T-helper 1 cell treated with Interleukin-12 subunit alpha and Interleukin-12 subunit beta and Interleukin-4 antibody, amounts not matched to agents 30 ng/mL and 1 ng/mL, for 36 hours (primary cell): ENCODE measurements around the gene RBAK. TPM values are rescaled to one million over a fixed set of nuclear protein-coding genes. Genes with fewer than 3 reads are reported as not detected.
"Not testable (repeated sequence)": the region's sequence is repeated elsewhere in the genome, so short reads cannot be mapped to it uniquely, and the experiment has no call there.

Experiments used
- intact Hi-C: fragments of 100-400 bp; cut with micrococcal nuclease; formaldehyde crosslinking; loops from one replicate; pipeline ENCODE4 v1.15.1; 2024
- total RNA-seq: library from RNA; stranded (reverse); gene quantifications from 2 replicates; pipeline ENCODE4 v1.2.3, GENCODE V29; 2022

Gene RBAK
- 14.3 and 14.4 TPM in 2 replicates for total RNA-seq

DNA sequence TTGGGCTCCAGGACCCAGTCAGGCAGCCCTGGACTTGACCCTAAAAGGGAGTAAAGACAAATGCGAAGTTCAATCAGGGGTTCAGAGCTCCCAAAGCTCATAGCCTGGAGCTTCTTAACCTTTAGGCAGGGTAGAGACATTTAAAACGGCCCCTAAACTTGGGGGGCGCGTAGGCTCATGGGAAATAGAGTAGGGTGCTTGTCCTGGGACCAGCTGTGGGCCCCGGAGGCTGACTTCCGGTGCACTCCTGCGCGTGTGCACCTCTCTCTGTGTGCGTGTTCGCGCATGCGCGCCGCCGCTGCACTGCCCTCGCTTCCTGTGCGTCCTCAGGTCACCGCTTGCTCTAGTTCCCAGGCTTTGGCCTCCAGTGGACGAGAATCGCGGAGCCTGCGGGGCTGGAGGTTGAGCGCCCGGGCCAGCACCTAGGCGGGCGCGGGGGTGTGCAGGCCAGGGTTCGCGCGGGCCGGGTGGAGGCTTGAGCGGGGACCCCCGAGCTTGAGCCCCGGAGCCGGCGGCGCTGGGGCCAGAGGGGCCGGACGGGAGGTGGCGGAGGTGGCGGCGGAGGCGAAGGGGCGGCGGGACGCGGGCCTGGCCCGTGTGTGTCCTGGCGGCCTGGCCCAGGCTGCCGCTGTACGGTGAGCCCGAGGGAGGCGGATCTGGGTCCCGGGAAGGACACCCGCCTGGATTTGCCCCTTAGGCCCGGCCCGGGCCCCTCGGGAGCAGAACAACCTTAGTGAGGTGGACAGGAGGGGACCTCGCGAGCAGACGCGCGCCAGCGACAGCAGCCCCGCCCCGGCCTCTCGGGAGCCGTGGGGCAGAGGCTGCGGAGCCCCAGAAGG lies at the start of gene RBAK:
RBAK (plus strand) TSS at position 303 of the 839 bp plus-strand sequence. CDS start 2,217 bp downstream, outside the sequence.
- intact Hi-C loops = loop anchor here (1.0 to 5.0 kb wide), 5 partner anchors 39 to 403 kb away; partner anchors contain the start of gene WIPI2

- intact Hi-C loops = no loop called here
Observed at GRCh38 chr7:4996696-4997222, 48.9 kb upstream of the RBAK start.

DNA sequence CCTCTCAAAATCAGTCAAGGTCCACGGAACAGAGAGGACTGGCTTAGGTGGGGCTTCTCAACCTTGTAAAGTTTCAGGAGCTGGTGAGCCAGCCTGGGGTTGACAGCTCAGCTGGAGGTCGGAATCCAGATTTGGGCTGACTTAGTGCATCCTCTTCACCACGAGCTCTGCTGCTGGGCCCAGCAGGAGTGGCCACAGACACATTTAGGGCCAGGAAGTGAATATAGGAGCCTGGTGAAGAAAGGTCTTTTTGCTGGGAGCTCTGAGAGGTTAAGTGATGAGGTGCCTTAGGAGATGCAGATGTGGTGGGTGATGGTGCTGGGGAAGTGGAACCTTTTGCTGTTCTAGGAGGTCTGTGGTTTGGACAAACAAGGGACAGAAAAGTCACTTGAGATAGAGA lies 47.4 kb upstream of the RBAK start:
- intact Hi-C loops = no loop called here

- intact Hi-C loops = no loop called here
Observed at GRCh38 chr7:4998910-4999309, 46.8 kb upstream of the RBAK start.

GRCh38 chr7:4999369-4999950 lies 46.2 kb upstream of the RBAK start:
- intact Hi-C loops = no loop called here

DNA sequence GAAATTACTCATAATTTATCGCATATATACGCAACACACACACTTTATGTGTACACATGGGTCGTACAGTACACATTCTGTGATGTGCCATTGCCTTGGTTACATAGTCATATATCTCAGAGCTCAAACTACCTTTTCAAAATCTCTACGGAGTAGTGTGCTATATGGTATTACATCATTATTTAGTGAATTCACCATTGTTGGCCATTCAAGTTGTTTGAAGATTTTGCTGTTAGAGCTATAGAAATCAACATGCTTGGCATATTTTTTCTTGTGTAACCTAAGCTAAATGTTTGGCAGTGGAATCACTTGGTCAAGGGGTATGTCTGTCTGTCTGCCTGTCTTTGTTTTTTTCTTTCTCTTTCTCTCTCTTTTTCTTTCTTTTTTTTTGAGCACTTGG lies 44.7 kb upstream of the RBAK start:
- intact Hi-C loops = no loop called here

- intact Hi-C loops = no loop called here
Observed at GRCh38 chr7:5001911-5002310, 43.7 kb upstream of the RBAK start.

DNA sequence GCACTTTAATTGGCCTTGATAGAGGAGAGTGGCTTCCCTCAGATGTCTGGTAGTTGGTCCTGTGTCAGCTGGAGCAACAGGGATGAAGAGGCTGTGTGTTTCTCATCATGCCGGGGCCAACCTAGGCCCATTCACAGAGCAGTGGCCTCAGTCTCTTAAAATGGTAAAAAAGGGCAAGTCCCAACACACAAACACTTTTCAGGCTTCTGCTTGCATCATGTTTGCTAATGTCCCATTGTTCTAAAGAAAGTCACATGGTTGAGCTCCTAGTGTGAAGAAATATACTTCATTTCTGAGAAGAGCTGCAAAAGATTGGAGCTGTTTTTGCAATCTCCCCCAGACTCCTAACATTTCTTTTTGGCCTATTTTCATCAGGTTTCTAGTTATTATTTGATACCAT lies 40.6 kb upstream of the RBAK start:
- intact Hi-C loops = no loop called here

- intact Hi-C loops = no loop called here
Observed at GRCh38 chr7:5012985-5013384, 32.7 kb upstream of the RBAK start.

DNA sequence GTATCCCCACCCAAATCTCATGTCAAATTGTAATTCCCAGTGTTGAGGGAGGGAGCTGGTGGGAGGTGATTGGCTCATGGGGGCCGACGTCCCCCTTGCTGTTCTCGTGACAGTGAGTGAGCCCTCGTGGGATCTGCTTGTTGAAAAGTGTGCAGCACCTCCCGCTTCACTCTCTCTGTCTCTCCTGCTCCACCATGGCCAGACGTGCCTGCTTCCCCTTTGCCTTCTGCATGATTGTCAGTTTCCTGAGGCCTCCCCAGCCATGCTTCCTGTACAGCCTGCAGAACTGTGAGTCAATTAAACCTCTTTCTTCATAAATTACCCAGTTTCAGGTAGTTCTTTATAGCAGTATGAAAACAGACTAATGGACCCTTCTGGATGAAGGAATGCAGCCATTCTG lies 29.7 kb upstream of the RBAK start:
- intact Hi-C loops = not testable (repeated sequence)

DNA sequence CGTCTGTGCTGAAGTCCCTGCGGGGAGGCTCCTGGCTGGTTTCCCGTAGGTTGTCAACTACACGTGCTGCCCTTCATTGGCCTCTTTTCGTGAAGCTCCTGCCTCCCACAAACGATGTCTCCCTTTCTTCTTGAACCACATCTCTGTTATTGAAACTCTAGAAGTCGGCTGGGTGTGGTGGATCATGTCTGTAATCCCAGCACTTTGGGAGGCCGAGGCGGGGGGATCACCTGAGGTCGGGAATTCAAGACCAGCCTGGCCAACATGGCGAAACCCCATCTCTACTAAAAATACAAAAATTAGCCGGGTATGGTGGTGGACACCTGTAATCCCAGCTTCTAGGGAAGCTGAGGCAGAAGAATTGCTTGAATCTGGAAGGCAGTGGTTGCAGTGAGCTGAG lies 28.0 kb upstream of the RBAK start:
- intact Hi-C loops = not testable (repeated sequence)

DNA sequence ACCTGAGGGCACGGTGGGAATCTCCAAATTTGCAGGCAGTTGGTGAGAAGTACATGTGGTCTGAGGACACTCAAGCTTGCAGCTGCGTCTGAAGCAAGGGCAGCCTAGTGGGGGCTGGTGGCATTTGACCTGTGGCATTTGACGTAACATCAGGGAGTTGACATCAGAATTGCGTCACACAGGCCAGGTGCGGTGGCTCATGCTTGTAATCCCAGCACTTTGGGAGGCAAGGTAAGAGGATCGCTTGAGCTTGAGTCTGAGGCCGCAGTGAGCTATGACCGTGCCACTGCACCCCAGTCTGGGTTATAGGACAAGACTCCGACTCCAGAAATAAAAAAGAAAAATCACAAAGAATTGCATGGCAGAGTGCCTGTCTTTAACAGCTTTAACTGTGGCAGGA lies 25.6 kb upstream of the RBAK start:
- intact Hi-C loops = no loop called here

DNA sequence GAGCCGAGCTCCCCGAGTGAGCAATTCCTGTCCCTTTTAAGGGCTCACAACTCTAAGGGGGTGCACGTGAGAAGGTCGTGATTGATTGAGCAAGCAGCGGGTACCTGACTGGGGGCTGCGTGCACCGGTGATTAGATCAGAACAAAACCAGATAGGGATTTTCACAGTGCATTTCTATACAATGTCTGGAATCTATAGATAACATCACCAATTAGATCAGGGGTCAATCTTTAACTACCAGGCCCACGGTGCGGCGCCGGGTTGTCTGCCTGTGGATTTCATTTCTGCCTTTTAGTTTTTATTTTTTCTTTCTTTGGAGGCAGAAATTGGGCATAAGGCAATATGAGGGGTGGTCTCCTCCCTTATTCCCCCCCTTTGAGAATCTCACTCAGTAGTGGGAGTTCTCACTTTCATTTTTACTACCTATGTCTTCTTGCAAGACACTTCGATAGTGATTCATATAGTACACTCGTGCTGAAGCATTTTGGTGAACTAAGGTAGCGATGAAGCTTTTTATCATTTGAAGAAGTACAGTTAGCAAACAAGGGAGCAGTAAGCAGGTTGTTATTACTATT lies 24.6 kb upstream of the RBAK start:
- intact Hi-C loops = not testable (repeated sequence)

- intact Hi-C loops = not testable (repeated sequence)
Observed at GRCh38 chr7:5023626-5024025, 22.0 kb upstream of the RBAK start.

- intact Hi-C loops = not testable (repeated sequence)
Observed at GRCh38 chr7:5027796-5028410, 17.8 kb upstream of the RBAK start.

- intact Hi-C loops = not testable (repeated sequence)
Observed at GRCh38 chr7:5033186-5033585, 12.5 kb upstream of the RBAK start.

- intact Hi-C loops = no loop called here
Observed at GRCh38 chr7:5035276-5035675, 10.4 kb upstream of the RBAK start.

DNA sequence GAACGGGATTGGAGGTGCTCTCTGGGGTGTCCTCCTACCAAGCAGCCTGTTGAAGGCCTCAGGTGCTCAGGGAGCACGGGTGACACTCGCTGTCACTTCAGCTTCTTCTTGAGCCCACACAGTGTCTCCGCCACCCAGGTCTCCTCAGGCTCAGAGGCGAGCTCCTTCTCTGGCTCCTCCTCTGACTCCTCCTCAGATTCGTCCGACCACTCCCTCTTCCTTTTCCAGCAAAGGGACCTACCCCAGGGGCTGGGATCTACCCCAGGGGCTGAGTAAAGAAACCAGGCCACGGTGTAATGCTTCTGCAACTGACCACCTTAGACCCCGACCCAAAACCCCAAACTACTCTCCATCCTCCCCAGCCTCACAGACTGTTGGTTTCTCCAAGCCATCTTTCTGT lies 9.2 kb upstream of the RBAK start:
- intact Hi-C loops = no loop called here

- intact Hi-C loops = no loop called here
Observed at GRCh38 chr7:5041047-5041446, 4.6 kb upstream of the RBAK start.

- intact Hi-C loops = loop anchor here (2.0 kb wide), 1 partner anchor 41 kb away; no protein-coding TSS in a partner anchor
Observed at GRCh38 chr7:5043661-5044060, 2.0 kb upstream of the RBAK start.

GRCh38 chr7:5046397-5046732 lies 705 bp downstream of the RBAK start:
- intact Hi-C loops = loop anchor here (5.0 kb wide), 3 partner anchors 146 to 404 kb away; partner anchors contain the start of gene WIPI2

DNA sequence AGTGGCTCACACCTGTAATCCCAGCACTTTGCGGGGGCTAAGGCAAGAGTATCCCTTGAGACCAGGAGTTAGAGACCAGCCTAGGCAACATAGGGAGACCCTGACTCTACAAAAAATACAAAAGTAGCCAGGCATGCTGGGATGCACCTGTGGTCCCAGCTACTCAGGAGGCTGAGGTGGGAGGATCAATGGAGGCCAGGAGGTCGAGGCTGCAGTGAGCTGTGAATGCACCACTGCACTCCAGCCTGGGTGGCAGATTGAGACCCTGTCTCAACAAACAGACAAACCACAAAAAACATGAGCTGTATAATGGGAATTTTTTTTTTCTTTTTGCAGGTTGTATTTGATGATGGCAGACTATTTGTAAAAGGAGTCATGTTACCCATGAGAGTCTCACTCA lies 1.5 kb downstream of the RBAK start:
- intact Hi-C loops = loop anchor here (5.0 kb wide), 3 partner anchors 145 to 405 kb away; partner anchors contain the start of gene WIPI2
